ENCODE measurements around the gene NRIP3. TPM values are rescaled to one million over a fixed set of nuclear protein-coding genes. Genes with fewer than 3 reads are reported as not detected.

Gene NRIP3
- polyA plus RNA-seq, 1 experiment = 12.3 TPM

GRCh38 chr11:9042488-9042887 lies 38.7 kb upstream of the NRIP3 start:
- no peak for DNase-seq (ENCODE audit: low read depth, low spot score)
- CTCF ChIA-PET = no interaction called here
- Histone ChIP-seq H3K27me3 (ENCODE audit: control insufficient read depth, insufficient read depth, low read length) (no peaks in the 10 kb centered on the region), H3K27ac (ENCODE audit: low read depth, low read length) (no peak overlapping the region), H3K4me3 (ENCODE audit: low read depth, low read length) (no peak overlapping the region), H3K9me3 (ENCODE audit: control insufficient read depth, insufficient read depth, low read length) (peaks cover 4% of the 10 kb centered on the region)
- POLR2A ChIA-PET = no interaction called here
- TF ChIP-seq CTCF (IDR thresholded peaks at IDR 0.05; ENCODE audit: low read depth, low read length) = no peak

- no peak for DNase-seq (ENCODE audit: low read depth, low spot score)
- H3K4me3 ChIP-seq (ENCODE audit: low read depth, low read length) = no peak overlapping the region
- ChIA-PET POLR2A (no interaction called here), CTCF (interaction anchor here (1.1 kb wide), 1 partner anchor 26 kb away, joined by 4 read pairs; no protein-coding TSS in a partner anchor)
- no peak overlapping the region for H3K27ac ChIP-seq (ENCODE audit: low read depth, low read length)
- no peak for TF ChIP-seq CTCF (IDR thresholded peaks at IDR 0.05; ENCODE audit: low read depth, low read length)
- peaks cover 4% of the 10 kb centered on the region for H3K9me3 ChIP-seq (ENCODE audit: control insufficient read depth, insufficient read depth, low read length)
- no peaks in the 10 kb centered on the region for H3K27me3 ChIP-seq (ENCODE audit: control insufficient read depth, insufficient read depth, low read length)
Observed at GRCh38 chr11:9041747-9042146, 37.9 kb upstream of the NRIP3 start.

GRCh38 chr11:9040410-9040809 lies 36.6 kb upstream of the NRIP3 start:
- Histone ChIP-seq H3K4me3 (ENCODE audit: low read depth, low read length) (no peak overlapping the region), H3K27ac (ENCODE audit: low read depth, low read length) (no peak overlapping the region), H3K9me3 (ENCODE audit: control insufficient read depth, insufficient read depth, low read length) (peaks cover 4% of the 10 kb centered on the region), H3K27me3 (ENCODE audit: control insufficient read depth, insufficient read depth, low read length) (no peaks in the 10 kb centered on the region)
- DNase-seq (ENCODE audit: low read depth, low spot score) = no peak
- CTCF ChIA-PET = interaction anchor here (1.1 kb wide), 1 partner anchor 25 kb away, joined by 7 read pairs; no protein-coding TSS in a partner anchor
- no peak for TF ChIP-seq CTCF (IDR thresholded peaks at IDR 0.05; ENCODE audit: low read depth, low read length)
- POLR2A ChIA-PET = no interaction called here

- TF ChIP-seq CTCF (IDR thresholded peaks at IDR 0.05; ENCODE audit: low read depth, low read length) = no peak
- POLR2A ChIA-PET = no interaction called here
- Histone ChIP-seq H3K4me3 (ENCODE audit: low read depth, low read length) (no peak overlapping the region), H3K27ac (ENCODE audit: low read depth, low read length) (no peak overlapping the region), H3K27me3 (ENCODE audit: control insufficient read depth, insufficient read depth, low read length) (no peaks in the 10 kb centered on the region), H3K9me3 (ENCODE audit: control insufficient read depth, insufficient read depth, low read length) (peaks cover 4% of the 10 kb centered on the region)
- CTCF ChIA-PET = interaction anchor here (1.1 kb wide), 1 partner anchor 24 kb away, joined by 7 read pairs; no protein-coding TSS in a partner anchor
- DNase-seq (ENCODE audit: low read depth, low spot score) = no peak
Observed at GRCh38 chr11:9039863-9040262, 36.1 kb upstream of the NRIP3 start.

- Histone ChIP-seq H3K27me3 (ENCODE audit: control insufficient read depth, insufficient read depth, low read length) (no peaks in the 10 kb centered on the region), H3K4me3 (ENCODE audit: low read depth, low read length) (no peak overlapping the region), H3K27ac (ENCODE audit: low read depth, low read length) (no peak overlapping the region), H3K9me3 (ENCODE audit: control insufficient read depth, insufficient read depth, low read length) (peaks cover 4% of the 10 kb centered on the region)
- TF ChIP-seq CTCF (IDR thresholded peaks at IDR 0.05; ENCODE audit: low read depth, low read length) = no peak
- CTCF ChIA-PET = interaction anchor here (1.1 kb wide), 1 partner anchor 24 kb away, joined by 7 read pairs; no protein-coding TSS in a partner anchor
- POLR2A ChIA-PET = no interaction called here
- no peak for DNase-seq (ENCODE audit: low read depth, low spot score)
Observed at GRCh38 chr11:9039198-9039597, 35.4 kb upstream of the NRIP3 start.
